NT2/D1 (cell line): ENCODE data around the gene HK1.

Experiments
- SUZ12 ChIP-seq: IDR thresholded peaks from 2 replicates; pipeline ENCODE4 v1.6.1; 2011; ENCODE audit not compliant: insufficient read length, insufficient read depth; ENCODE audit errors: extremely low read depth
- YY1 ChIP-seq: IDR thresholded peaks from 2 replicates; pipeline ENCODE4 v1.6.1; 2011; ENCODE audit not compliant: insufficient read length, insufficient read depth
- ZNF274 ChIP-seq: IDR thresholded peaks from 2 replicates; pipeline ENCODE4 v1.6.1; 2011; ENCODE audit warnings: mild to moderate bottlenecking, low read depth, low read length

GRCh38 chr10:69237528-69238159 lies 40.7 kb upstream of the HK1 start:
- TF ChIP-seq YY1 (no peak), SUZ12 (no peak), ZNF274 (no peak)
